GM12878 (cell line): ENCODE data around the gene FAM53B. TPM values are rescaled to one million over a fixed set of nuclear protein-coding genes. Genes with fewer than 3 reads are reported as not detected.

Experiments
- E2F8 ChIP-seq: fragments of 450-650 bp; IDR thresholded peaks from 2 replicates; pipeline ENCODE4 v1.6.1; 2018; ENCODE audit warnings: mild to moderate bottlenecking, low read depth, moderate library complexity; ENCODE audit not compliant: partially characterized antibody
- IRF5 ChIP-seq: fragments of 450-650 bp; IDR thresholded peaks from 2 replicates; pipeline ENCODE4 v1.6.1; 2017; ENCODE audit warnings: borderline replicate concordance
- NBN ChIP-seq: fragments of 450-650 bp; IDR thresholded peaks from 2 replicates; pipeline ENCODE4 v1.6.1; 2016
- NFXL1 ChIP-seq: fragments of 450-650 bp; IDR thresholded peaks from 2 replicates; pipeline ENCODE4 v1.6.1; 2017; ENCODE audit warnings: antibody characterized with exemption, mild to moderate bottlenecking, borderline replicate concordance
- TCF12 ChIP-seq: IDR thresholded peaks from 2 replicates; pipeline ENCODE4 v1.6.1; 2011; ENCODE audit warnings: low read depth, mild to moderate bottlenecking, low read length
- ZBTB33 ChIP-seq: fragments of 450-650 bp; IDR thresholded peaks from 2 replicates; pipeline ENCODE4 v1.6.1; 2017; ENCODE audit warnings: mild to moderate bottlenecking
- polyA plus RNA-seq, 11 experiments: library from polyadenylated mRNA; depleted of rRNA in 4 of 11; unstranded in 6 of 11; stranded (reverse) in 5 of 11; fragments of >200 nt; fragmentation: Nextera tagmentation in 4 of 11; fragmentation: Illumina TruSeq in 1 of 11; extraction: Ambion mirVana in 4 of 11; extraction: Trizol in 1 of 11; gene quantifications; 1 replicate in 1 of 11; 2 replicates in 10 of 11; pipeline versions ENCODE4 v1.2.1 to v1.2.3, GENCODE V29; 2011 to 2016; ENCODE audit warnings: inconsistent platforms in 2 of 11, missing spikeins in 2 of 11, low read depth in 1 of 11
- total RNA-seq, 4 experiments: library from RNA; depleted of rRNA in 3 of 4; stranded (reverse); fragments of >200 nt in 3 of 4; fragmentation: Illumina TruSeq in 1 of 4; extraction: Trizol in 1 of 4; gene quantifications; 2 replicates each; pipeline versions ENCODE4 v1.2.1 to v1.2.3, GENCODE V29; 2013 to 2021
- TF ChIP-seq, protein P1 (sequence below): fragments of 450-650 bp; IDR thresholded peaks from 2 replicates; pipeline ENCODE4 v1.6.1; 2014; ENCODE audit warnings: mild to moderate bottlenecking
- TF ChIP-seq, protein P2 (sequence below): IDR thresholded peaks from 2 replicates; pipeline ENCODE4 v1.6.1; 2012; ENCODE audit warnings: mild to moderate bottlenecking, low read depth, low read length

FAM53B gene
- total and polyA plus RNA-seq, 10 of the 15 experiments (the other 5 are each of a cell fraction or from before 2014, with no cell fraction given), result 0.05 to 26.3 (median 8.1) TPM

DNA sequence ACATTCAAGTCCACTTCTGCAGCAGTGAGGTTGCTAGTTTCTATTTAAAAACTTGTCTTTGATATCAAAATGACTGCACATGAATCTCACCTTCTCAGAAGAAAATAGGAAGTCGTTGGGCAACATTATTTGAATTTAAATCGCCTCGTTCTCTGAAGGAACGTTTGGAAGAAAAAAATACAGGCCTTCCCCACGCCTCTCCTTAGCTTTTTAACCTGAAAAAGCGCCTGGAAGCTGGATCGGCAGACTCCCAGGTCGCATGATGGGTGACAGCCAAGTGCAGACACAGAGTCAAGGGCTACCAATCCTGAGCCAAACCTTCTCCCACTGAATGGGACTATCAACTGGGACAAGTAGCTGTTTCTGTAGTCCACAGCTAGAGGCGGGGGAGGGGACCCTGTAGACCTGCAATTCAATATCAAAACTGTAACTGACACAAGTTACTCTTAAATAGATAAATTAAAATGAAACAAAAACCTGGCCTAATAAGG lies 2.2 kb downstream of the FAM53B start (continued):
- TF ChIP-seq E2F8, result no peak
- no peak for TF ChIP-seq TCF12
- TF ChIP-seq NBN, result no peak
- TF ChIP-seq ZBTB33, result no peak
- TF ChIP-seq, protein P1, sequence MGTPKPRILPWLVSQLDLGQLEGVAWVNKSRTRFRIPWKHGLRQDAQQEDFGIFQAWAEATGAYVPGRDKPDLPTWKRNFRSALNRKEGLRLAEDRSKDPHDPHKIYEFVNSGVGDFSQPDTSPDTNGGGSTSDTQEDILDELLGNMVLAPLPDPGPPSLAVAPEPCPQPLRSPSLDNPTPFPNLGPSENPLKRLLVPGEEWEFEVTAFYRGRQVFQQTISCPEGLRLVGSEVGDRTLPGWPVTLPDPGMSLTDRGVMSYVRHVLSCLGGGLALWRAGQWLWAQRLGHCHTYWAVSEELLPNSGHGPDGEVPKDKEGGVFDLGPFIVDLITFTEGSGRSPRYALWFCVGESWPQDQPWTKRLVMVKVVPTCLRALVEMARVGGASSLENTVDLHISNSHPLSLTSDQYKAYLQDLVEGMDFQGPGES, result no peak
- no peak for TF ChIP-seq NFXL1
- no peak for TF ChIP-seq IRF5
- TF ChIP-seq, protein P2, sequence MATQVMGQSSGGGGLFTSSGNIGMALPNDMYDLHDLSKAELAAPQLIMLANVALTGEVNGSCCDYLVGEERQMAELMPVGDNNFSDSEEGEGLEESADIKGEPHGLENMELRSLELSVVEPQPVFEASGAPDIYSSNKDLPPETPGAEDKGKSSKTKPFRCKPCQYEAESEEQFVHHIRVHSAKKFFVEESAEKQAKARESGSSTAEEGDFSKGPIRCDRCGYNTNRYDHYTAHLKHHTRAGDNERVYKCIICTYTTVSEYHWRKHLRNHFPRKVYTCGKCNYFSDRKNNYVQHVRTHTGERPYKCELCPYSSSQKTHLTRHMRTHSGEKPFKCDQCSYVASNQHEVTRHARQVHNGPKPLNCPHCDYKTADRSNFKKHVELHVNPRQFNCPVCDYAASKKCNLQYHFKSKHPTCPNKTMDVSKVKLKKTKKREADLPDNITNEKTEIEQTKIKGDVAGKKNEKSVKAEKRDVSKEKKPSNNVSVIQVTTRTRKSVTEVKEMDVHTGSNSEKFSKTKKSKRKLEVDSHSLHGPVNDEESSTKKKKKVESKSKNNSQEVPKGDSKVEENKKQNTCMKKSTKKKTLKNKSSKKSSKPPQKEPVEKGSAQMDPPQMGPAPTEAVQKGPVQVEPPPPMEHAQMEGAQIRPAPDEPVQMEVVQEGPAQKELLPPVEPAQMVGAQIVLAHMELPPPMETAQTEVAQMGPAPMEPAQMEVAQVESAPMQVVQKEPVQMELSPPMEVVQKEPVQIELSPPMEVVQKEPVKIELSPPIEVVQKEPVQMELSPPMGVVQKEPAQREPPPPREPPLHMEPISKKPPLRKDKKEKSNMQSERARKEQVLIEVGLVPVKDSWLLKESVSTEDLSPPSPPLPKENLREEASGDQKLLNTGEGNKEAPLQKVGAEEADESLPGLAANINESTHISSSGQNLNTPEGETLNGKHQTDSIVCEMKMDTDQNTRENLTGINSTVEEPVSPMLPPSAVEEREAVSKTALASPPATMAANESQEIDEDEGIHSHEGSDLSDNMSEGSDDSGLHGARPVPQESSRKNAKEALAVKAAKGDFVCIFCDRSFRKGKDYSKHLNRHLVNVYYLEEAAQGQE, result no peak
